ENCODE measurements around the gene TMEM202. TPM values are rescaled to one million over a fixed set of nuclear protein-coding genes. Genes with fewer than 3 reads are reported as not detected.
"Not testable (repeated sequence)": the region's sequence is repeated elsewhere in the genome, so short reads cannot be mapped to it uniquely, and the experiment has no call there.

TMEM202 gene, protein sequence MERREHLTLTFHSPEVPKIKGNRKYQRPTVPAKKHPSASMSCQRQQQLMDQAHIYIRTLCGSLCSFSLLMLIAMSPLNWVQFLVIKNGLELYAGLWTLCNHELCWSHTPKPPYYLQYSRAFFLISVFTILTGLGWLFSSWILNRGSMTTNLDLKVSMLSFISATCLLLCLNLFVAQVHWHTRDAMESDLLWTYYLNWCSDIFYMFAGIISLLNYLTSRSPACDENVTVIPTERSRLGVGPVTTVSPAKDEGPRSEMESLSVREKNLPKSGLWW
- total RNA-seq: not detected
- long read RNA-seq: 0 reads

DNA sequence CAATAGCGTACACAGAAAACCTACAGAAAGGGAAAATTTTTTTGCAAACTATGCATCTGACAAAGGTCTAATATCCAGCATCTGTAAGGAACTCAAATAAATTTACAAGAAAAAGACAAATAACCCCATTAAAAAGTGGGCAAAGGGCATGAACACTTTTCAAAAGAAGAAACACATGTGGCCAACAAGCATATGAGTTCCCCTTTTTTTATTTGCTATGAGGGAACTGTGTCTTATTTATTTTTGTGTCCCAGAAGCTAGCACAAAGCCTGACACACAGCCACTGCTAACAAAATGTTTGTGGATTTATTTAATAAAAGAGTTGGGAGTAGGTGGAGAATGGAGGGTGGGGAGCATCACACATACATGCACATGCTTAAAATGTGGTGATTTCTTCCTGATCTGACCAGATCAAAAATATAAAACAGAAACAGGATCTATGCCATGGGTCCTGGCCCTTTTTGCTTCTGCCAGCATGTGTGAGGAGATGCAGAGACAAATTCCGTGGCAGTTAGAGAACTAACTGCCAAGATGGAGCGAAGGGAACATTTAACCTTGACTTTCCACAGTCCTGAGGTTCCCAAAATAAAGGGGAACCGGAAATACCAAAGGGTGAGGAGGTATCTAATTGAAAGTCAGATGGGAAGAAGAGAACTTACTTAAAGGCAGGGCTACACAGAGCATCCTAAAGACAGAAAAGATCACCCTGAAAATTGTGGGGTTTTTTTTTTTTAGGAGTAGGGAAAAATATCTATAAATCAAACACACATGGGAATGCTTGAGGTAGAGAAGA lies at the start of gene TMEM202:
TMEM202 (plus strand) TSS at position 510 of the 793 bp plus-strand sequence; CDS start at position 532, 22 bp downstream.
- intact Hi-C loops (cut with DNase I): no loop called here
- no peak for DNase-seq (ENCODE audit: low spot score)

DNA sequence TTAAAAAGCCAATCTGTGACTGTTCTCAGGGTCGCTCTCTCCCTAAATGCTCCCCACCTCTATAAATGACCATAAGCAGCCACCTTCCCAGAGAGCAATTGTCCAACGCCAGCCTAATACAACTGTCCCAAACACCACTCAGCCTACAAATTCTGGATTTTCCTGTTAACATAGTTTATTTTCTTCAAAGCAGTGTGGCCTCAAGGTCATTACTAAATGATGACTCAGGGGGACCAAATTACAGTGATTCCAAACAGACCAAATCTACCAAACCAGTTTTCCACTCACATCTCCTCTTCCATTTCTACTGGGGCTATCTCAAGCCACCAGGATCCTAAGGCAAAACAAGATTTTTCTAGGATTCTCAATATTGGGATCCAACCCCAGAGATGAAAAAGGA lies 44.8 kb upstream of the TMEM202 start:
- no peak for DNase-seq (ENCODE audit: low spot score)
- intact Hi-C loops (cut with DNase I): no loop called here

DNA sequence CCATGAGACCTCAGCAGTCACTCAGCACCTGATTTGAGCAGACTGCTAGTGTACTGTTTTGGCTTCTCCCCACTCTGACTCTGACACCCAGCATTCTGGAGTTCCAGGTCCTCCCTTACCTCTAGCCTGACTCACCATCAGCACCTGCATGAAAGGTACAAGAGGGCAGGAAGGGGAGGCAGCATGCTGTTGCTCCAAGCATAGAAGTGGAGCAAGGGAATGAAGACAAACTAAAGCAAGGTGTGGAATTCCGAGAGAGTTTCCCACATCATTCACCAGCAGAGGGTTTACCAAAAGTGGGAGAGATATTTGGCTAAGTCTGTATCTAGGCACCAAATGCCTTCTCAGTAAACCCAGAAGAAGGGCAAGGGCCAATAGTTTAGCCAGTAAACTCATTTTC lies 43.6 kb upstream of the TMEM202 start:
- DNase-seq (ENCODE audit: low spot score): no peak
- intact Hi-C loops (cut with DNase I): no loop called here

DNA sequence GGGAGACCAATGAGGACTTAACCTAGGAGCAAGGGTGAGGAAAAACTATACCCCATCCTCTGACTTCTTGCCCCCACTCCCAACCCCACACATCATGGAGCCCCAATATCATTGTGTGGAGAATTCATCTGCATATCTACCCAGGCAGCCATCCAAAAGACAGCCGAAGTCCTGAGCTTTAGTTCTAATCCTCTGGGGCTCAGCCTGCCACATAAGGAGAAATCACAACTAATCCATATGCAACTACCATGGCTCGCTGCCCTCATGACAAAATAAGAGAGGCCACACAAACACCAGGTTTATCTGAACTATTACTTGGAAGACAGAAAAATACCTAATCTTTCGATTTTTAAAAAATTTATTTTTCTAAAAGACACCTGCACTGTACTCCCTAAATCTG lies 40.0 kb upstream of the TMEM202 start:
- no peak for DNase-seq (ENCODE audit: low spot score)
- intact Hi-C loops (cut with DNase I): no loop called here

DNA sequence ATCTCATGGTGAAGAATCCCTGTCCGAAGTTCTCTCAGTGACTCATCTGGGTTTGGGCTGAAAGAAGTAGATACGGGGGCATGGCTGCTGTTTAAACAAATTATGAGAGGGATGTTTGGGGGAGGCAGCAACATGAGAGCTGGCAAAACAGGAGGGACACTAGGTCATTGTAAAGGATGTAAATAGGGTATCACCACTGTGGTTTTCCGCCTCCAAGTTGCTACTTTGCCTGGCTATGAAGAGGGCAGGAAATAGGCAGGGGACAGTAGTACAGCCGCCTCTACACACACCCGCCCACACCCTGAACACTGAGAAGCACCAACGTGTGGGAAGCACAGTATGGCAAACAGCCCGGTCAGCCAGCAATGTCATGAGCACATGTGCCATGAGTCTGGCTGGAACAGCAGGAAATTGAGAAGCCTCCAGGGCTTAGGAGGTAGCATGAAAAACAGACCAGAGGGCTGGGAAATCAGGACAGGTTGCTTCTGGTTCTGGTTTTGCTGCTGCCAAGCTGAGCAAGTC lies 39.4 kb upstream of the TMEM202 start:
- intact Hi-C loops (cut with DNase I): no loop called here
- DNase-seq (ENCODE audit: low spot score): no peak

DNA sequence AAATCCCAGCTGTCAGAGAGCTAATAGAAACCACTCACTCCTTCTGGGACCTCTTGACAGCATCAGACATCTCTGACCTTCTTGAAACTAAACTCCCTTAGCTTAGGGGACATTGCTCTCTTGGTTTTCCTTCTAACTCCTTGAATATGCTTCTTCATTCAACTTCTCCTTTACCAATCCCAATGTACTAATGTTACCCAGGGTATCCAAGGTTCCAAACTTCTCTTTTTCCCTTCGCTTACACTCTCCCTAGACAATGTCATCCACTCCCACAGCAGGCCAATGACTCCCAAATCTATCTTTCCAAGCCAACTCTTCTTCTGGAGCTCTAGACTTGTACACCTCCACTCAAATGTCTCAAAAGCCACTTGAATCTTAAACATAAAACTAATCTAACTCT lies 36.9 kb upstream of the TMEM202 start:
- intact Hi-C loops (cut with DNase I): no loop called here

DNA sequence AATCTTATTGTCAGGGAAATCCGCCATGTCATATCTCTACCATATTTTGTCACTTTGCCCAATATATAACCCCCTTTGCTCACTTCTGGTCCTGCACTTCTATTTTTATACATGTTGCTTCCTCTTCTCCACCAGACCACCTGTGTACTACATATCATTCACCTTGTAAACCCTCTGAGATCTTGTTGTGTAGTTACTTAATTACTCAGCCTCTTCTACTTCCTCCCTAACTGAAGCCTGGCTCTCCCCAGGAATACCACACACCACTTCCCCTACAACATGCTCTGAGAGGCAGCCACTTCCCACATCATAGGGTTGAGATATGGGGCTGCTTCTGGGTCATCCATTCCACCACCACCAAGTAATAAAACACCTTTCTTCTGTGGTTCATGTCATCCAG lies 32.3 kb upstream of the TMEM202 start:
- intact Hi-C loops (cut with DNase I): no loop called here

More for the DNA sequence above, 36.9 kb upstream of the TMEM202 start:
- DNase-seq (ENCODE audit: low spot score): no peak

DNA sequence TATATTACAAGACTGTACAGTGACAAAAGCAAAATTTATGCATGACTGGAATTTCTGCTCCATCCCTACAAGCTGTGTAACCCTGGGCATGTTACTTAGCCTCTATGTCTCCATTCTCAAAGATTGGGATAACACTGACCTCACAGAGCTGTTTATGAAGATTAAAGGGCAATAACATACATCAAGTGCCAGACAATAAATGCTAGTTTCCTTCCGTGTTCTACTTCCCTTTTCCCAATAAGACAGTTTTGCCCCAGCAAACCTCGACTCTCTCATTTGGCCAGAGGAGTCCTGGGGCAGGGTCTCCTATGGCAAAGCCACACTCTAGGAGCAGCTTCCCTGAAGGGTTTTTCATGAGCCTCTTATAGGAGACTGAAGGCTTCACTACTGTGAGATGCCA lies 29.8 kb upstream of the TMEM202 start:
- DNase-seq (ENCODE audit: low spot score): no peak
- intact Hi-C loops (cut with DNase I): no loop called here

More for the DNA sequence above, 32.3 kb upstream of the TMEM202 start:
- DNase-seq (ENCODE audit: low spot score): no peak

DNA sequence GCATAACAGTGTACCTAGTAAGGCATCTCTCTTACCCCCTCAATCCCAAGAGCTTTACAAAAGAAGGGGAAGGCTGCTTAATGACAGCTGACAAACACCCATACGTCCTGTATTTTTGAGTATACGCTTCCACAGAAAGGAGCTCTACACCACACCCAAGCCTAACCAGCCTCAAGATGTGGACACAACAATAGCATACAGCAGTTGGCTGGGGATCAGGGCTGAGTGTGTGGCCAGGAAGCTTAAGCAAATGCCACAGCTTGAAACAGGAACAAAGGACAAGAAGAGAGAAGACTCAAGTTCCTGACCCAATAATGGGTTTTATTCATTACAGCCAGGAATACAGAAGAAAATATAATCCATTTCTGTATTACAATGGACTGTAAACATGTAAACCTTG lies 29.2 kb upstream of the TMEM202 start:
- no peak for DNase-seq (ENCODE audit: low spot score)
- intact Hi-C loops (cut with DNase I): no loop called here

DNA sequence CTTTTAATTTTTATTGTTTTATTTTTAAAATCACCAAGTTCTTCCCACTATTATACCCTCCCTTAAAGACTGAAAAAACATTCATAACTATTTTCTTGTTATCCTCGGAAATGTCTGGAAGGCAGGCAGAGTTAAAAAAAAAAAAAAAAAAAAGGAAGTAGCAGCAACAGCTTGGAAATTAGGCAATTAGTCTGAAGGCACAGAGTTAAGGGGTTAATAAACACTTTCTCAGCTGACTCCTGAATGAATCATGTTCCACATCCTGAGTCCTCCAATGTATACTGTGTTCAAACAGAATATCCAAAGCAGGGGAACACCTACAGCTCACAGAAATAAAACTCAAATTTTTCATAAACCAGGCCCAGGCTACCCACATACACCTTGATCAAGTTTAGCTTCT lies 28.1 kb upstream of the TMEM202 start:
- DNase-seq (ENCODE audit: low spot score): no peak
- intact Hi-C loops (cut with DNase I): no loop called here

DNA sequence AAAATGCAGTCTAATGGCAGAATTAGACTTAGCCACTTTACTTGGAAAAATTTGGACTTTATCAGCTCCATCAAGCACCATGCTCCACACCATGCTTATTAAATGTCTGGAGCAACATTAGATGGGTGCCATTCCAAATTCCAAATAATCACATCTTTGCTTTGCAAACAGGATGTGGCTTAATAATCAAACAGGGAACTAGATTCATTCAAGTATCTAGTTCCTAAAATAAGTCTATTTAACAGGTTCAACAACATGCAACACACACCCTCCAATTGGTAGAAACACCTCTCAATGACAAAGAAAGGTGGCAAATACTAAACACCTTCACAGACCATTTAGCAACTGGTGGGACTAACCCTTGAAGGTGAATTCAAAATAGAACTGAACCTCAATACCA lies 25.7 kb upstream of the TMEM202 start:
- intact Hi-C loops (cut with DNase I): no loop called here
- DNase-seq (ENCODE audit: low spot score): no peak

DNA sequence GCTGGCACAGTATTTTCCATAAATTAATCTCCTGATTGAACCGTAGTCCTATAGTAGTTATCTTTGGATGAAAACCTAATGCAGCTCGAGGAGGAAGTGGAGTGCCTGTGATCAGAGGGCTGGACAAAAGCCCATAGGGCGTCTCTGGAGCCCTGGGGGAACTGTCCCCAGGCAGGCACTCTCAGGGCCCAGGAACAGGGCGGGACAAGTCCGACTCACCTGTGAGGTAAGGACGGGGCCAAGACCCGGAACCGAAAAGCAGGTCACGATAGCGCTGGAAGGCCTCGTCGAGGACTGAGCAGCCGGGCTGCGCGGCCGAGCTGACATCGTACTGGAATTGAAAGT lies 22.6 kb upstream of the TMEM202 start:
- peak; percentile 87 for DNase-seq (ENCODE audit: low spot score)
- intact Hi-C loops (cut with DNase I): loop anchor here (5.0 kb wide), 1 partner anchor 97 kb away; the partner anchor contains the start of gene ARIH1

DNA sequence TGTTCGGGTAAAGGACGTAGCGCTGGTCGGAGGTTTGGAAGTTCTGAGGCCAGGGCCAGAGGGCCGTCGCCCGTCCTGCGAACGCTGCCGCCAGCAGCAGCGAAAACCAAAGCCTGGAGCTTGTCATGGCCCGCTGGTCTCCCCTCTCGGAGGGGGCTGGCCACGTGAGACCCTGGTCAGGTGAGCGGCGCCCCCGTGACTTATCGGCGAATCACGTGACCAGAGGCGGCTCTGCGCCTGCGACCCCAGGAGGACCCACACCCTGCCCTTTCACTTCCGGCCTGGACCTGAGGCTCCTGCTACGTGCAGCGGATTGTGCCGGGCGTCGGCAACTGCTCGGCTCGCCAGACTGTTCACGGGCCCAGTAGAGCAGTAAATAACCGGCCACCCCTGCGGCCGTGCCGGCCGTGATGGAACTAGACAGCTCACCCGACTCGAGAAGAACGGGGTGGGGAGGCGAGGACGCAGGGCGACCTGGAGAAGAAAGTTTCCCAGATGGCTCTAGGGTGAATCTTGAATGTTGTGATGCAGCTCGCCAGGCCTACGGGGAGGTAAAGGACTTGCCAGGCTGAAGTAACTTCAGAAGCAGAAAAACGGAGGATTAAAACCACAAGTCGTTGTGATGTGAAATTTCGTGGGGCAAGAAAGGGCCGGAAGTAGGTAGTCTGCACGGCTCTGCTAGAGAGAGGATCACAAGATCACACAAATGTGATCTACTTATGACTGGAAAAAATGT lies 22.1 kb upstream of the TMEM202 start, which contains the start of gene HEXA:
HEXA (minus strand) TSS at position 169 of the 736 bp plus-strand sequence; CDS start at position 127, 42 bp downstream.
- peak; percentile 96 for DNase-seq (ENCODE audit: low spot score)
- intact Hi-C loops (cut with DNase I): loop anchor here (5.0 kb wide), 1 partner anchor 96 kb away; the partner anchor contains the start of gene ARIH1

DNA sequence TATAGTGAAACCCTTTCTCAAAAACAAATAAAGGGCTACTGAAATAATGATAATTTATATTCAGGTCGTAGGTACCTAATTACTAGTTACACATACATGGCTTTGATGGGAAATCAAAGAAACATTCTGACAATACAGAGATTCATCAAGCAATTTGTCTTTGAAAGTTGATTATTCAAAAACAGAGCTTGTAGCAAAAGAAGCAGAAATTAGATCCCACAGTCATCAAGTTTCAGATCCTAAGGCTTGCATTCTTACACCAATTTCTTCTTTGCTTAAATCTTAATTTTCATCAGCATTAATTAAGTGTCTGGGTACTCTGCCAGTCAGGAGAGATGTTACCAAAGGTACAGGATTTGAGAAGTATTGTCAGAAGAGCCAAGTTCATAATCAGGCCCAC lies 20.8 kb upstream of the TMEM202 start:
- DNase-seq (ENCODE audit: low spot score): no peak
- intact Hi-C loops (cut with DNase I): loop anchor here (5.0 kb wide), 1 partner anchor 95 kb away; the partner anchor contains the start of gene ARIH1

DNA sequence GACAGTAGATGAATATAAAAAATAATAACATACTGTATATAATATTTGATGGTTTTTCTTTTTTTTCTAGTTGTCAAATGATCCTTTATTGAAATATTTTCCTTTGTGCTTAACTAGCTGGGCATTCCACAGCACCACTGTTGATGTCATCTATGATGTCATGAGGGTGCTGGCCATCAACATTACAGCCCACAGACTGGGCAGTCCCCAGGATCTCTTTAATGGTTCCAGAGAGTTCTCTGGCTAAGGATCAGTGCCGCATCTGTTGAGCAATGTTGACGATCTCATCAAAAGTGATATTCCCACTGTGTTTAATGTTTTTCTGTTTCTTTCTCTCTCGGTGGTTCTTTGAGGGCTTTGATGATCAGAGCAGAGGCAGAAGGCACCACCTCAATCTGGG lies 19.0 kb upstream of the TMEM202 start:
- intact Hi-C loops (cut with DNase I): loop anchor here (5.0 kb wide), 1 partner anchor 93 kb away; the partner anchor contains the start of gene ARIH1
- DNase-seq (ENCODE audit: low spot score): not testable (repeated sequence)

DNA sequence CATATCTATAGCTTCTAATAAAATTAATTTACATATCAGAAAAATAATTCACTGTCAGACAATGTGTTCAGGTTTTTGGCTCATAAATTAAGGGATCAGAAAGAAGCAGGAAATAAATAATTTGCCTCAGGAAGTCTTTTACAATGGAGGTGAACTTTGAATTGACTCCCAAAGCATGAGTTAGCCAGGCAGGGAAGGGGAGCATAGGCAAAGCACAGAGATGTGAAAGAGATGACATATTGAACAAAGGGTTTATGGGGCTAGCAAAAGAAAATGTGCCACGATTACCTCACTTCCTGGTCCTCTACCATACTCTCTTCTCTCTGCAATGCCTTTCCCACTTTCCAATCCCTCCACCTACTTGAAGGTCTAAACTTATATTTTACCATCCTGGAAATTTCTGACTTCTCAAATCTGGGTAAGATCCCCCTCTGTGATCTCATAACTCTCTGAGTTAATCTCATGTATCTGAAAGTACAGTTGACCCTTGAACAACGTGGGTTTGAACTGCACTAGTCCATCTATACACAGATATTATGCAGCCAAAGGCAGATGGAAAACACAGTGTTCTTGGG lies 18.2 kb upstream of the TMEM202 start:
- DNase-seq (ENCODE audit: low spot score): no peak
- intact Hi-C loops (cut with DNase I): loop anchor here (5.0 kb wide), 1 partner anchor 92 kb away; the partner anchor contains the start of gene ARIH1

DNA sequence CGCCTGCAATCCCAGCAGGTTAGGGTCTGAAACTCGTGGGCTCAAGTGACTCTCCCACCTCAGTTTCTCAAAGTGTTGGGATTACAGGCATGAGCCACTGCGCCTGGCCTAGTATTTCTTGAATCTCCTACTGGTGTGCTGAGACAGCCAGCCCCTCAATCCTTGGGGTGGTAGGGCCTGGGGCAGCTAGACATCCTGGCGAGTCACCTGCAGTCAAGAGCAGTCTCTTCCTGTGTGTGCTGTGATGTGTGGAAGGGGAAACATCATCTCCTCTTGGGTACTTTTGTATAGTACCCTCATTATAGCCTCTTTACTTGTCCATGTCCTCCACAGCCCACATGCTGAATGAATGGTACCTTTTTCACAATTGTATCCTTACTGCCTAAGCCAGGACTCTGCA lies 17.4 kb upstream of the TMEM202 start:
- intact Hi-C loops (cut with DNase I): no loop called here

DNA sequence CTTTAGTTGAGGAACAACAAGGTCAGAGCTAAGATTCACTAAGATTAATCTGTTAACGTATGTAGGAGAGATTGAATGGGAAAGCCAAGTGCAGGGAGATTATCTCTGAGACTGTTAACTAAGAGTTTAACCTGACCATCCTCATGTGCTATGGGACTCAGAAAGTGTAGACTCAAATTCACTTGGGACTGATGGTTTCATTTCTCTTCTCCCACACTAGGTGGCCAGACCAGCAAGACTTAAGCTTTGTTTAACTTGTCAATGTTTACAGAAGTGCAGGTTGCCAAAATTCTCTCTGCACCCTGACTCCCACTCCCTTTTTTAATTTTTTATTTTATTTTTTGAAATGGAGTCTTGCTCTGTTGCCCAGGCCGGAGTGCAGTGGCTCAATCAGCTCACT lies 16.0 kb upstream of the TMEM202 start:
- DNase-seq (ENCODE audit: low spot score): no peak
- intact Hi-C loops (cut with DNase I): no loop called here

More for the DNA sequence above, 17.4 kb upstream of the TMEM202 start:
- no peak for DNase-seq (ENCODE audit: low spot score)

DNA sequence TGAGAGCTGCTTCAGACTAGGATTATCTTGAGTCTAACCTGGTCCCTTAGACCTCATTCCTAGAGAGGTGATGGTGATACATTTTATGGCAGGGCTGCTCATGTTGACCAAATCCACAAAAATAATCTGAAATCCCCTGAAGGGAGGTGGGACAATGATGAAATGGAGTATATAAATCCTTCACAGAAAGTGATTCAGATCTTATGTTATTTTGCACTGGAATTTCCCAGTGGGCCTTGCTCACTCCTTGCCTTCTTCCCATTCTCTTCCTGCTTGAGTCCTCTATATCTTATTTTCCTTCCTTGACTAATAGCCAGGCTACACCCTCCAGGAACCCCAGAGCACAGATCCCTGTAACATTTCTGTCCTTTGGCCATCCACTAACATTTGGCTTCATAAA lies 10.4 kb upstream of the TMEM202 start:
- intact Hi-C loops (cut with DNase I): no loop called here
- DNase-seq (ENCODE audit: low spot score): no peak

All from cardiac septum (tissue), 1 donor.